Duodenal mucosa (tissue), 2 donors: Measurements from ENCODE around the gene TMEM131.

Experiments used
- H3K27ac ChIP-seq: one replicate; pipeline ENCODE4 v1.7.0; 2013; ENCODE audit warnings: low read depth, low read length
- H3K27me3 ChIP-seq, 2 donors: one replicate each; pipeline ENCODE4 v1.7.0; 2013; ENCODE audit warnings: low read length in 2 of 2, control low read depth in 1 of 2; ENCODE audit not compliant: insufficient read depth in 2 of 2, control insufficient read depth in 1 of 2
- H3K36me3 ChIP-seq, 2 donors: one replicate each; pipeline ENCODE4 v1.7.0; 2013; ENCODE audit warnings: low read length in 2 of 2, control low read depth in 1 of 2; ENCODE audit not compliant: insufficient read depth in 2 of 2, control insufficient read depth in 1 of 2
- H3K4me1 ChIP-seq, 2 donors: one replicate each; pipeline ENCODE4 v1.7.0; 2013; ENCODE audit warnings: low read length in 2 of 2, control low read depth in 1 of 2; ENCODE audit not compliant: insufficient read depth in 2 of 2, control insufficient read depth in 1 of 2
- H3K4me3 ChIP-seq, 2 donors: one replicate each; pipeline ENCODE4 v1.7.0; 2013; ENCODE audit warnings: low read length in 2 of 2, low read depth in 1 of 2
- H3K9ac ChIP-seq, 2 donors: one replicate each; pipeline ENCODE4 v1.7.0; 2013; ENCODE audit warnings: low read length in 2 of 2, low read depth in 1 of 2
- H3K9me3 ChIP-seq, 2 donors: one replicate each; pipeline ENCODE4 v1.7.0; 2013; ENCODE audit warnings: low read length in 2 of 2, control low read depth in 1 of 2; ENCODE audit not compliant: control insufficient read depth in 1 of 2

TMEM131 gene

DNA sequence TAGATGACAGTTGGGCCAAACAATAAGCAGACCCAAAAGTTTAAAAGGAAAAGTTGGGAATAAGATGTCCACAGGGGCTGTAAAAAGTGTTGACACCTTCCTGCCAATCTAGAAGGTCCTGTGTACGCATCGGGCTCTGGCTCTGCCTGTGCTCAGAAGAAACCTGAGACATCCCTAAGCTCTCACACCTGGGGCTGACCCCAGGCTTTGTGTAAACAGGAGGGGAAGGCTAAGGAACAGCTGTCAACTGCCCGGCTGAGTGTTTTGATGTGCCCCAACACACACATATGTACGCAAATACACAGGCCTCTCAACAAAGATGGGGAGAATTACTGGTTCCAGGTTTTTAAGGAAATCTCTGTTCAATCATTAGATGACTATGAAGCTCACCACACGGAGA lies 59.5 kb downstream of the TMEM131 start:
- H3K9me3 ChIP-seq: no peaks in the 10 kb centered on the region
- no peak overlapping the region for H3K4me3 ChIP-seq
- no peaks in the 10 kb centered on the region for H3K36me3 ChIP-seq
- H3K4me1 ChIP-seq: peaks cover 20 to 33% of the 10 kb centered on the region in 2 donors
- no peak overlapping the region for H3K27ac ChIP-seq
- H3K27me3 ChIP-seq: no peaks in the 10 kb centered on the region
- H3K9ac ChIP-seq: no peak overlapping the region

DNA sequence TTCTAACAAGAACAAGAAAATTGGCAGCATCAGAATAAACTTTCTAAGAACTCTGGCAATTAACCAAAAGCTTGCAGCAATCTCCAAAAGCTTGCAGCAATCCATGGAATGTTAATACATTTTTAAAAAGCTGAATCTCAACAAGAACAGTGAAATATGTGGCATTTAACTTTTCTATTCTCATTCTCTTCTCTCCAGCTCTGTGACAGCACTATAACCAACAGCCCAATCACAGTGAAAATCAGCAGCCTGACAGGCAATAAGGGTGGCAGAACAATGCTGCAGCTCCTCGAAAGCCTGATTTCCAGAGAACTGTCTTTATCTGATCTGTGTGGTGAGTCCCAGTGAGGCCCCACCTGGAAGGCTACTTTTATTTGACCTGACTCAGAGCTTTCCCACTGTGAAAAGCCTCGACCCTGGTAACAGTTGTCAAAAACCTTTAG lies 60.0 kb downstream of the TMEM131 start:
- no peak overlapping the region for H3K9ac ChIP-seq

DNA sequence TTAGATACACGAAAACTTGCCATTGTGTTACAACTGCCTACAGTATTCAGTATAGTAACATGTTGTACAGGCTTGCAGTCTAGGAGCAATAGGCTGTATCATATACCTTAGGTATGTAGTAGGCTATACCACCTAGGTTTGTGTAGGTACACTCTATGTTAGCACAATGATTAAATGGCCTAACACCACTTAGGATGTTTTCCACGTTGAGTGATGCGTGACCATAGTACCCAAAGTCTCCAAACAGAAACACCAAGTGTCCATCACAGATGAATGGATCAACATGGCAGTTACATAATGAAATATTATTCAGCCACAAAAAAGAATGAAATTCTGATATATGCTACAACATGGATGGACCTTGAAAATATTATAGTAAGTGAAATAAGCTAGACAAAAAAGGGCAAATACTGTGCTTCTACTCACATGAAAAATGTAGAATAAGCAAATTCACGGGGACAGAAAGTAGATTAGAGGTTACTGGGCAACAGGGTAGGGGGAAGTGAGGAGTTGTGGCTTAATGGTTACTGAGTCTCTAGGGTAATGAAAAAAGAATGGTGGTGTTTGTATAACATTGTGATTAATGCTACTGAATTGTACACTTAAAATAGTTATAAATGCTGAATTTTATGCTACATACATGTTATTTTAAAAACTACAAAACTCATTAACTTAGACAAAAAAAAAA lies 62.6 kb downstream of the TMEM131 start:
- Histone ChIP-seq H3K36me3 (no peaks in the 10 kb centered on the region), H3K9ac (no peak overlapping the region), H3K4me1 (peaks cover 21 to 42% of the 10 kb centered on the region in 2 donors), H3K9me3 (no peaks in the 10 kb centered on the region), H3K27ac (no peak overlapping the region), H3K4me3 (no peak overlapping the region), H3K27me3 (no peaks in the 10 kb centered on the region)

More for the DNA sequence above, 60.0 kb downstream of the TMEM131 start:
- Histone ChIP-seq H3K36me3 (no peaks in the 10 kb centered on the region), H3K4me1 (peaks cover 21 to 36% of the 10 kb centered on the region in 2 donors), H3K9me3 (no peaks in the 10 kb centered on the region), H3K27ac (no peak overlapping the region), H3K27me3 (no peaks in the 10 kb centered on the region), H3K4me3 (no peak overlapping the region)

DNA sequence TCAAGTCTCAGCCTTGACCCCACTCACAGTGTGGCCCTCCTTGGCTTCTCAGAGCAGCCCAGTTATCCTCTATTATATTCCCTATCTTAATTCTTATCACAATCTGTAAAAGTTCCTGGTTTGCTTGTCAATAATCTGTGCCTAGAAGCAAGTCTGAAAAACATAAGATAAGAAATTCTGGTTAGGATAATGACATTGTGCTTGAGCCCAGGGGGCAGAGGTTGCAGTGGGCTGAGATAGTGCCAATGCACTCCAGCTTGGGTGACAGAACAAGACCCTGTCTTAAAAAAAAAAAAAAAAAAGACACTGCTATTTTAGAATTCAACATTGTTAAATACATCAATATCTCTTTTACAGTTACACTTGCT lies 63.9 kb downstream of the TMEM131 start:
- Histone ChIP-seq H3K4me3 (no peak overlapping the region), H3K36me3 (no peaks in the 10 kb centered on the region), H3K9ac (no peak overlapping the region), H3K27me3 (no peaks in the 10 kb centered on the region), H3K4me1 (peaks cover 21 to 42% of the 10 kb centered on the region in 2 donors), H3K27ac (no peak overlapping the region), H3K9me3 (no peaks in the 10 kb centered on the region)

DNA sequence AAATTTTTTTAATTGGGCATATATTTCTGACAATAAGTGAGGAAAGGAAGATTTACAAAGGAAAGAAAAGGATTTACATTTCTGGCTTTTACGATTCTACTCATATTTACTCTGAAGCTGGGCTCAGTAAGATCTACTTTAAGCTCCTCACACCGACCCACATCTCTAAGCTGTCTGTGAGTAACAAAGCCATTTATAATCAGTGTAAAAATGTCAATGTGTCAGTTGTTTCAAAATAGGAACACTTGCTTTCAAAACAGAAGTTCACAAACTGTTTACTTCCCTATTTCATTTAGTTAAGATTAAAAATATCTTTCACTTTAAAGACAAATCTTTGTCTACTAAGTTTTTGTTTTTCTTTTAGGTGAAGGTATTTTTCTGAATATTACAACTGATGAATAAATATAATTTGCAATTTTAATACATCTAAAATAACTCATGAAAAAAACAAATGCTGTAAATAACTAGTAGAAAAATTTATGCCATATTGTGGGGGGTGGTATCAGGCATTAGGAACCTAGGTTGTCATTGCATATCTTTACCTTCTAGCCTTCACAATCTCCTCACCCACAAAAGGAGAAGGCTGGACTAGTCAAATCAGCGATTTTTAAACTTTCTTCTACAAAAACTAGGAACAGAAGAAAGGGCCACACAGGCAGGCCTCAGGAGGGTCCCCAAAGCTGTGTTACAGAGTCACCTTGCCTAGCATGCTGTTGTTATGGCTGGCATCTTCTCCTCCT lies 64.5 kb downstream of the TMEM131 start:
- peaks cover 19 to 38% of the 10 kb centered on the region in 2 donors for H3K4me1 ChIP-seq
- H3K9ac ChIP-seq: no peak overlapping the region
- H3K4me3 ChIP-seq: no peak overlapping the region
- H3K36me3 ChIP-seq: no peaks in the 10 kb centered on the region
- no peak overlapping the region for H3K27ac ChIP-seq
- no peaks in the 10 kb centered on the region for H3K9me3 ChIP-seq
- H3K27me3 ChIP-seq: no peaks in the 10 kb centered on the region

DNA sequence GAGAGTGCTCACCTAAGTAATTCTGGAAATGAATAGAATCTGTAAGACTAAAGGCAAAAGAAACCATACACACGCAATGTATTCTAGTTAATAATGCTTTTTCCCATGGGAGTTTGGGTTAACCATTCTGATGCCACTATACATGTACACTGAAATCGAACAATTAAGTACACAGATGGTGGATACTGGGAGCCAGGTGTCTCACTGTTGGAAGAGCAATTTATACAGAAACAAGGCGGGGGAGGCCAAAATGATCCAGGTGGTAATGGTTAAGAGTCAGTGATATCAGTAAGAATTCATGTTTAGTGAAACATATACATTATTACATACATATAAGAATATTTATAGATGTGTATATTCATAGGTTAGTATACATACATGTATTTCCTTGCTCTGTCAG lies 67.2 kb downstream of the TMEM131 start:
- Histone ChIP-seq H3K4me1 (peaks cover 10 to 21% of the 10 kb centered on the region in 2 donors), H3K27ac (no peak overlapping the region), H3K36me3 (peaks cover 7 to 16% of the 10 kb centered on the region in 2 donors)

DNA sequence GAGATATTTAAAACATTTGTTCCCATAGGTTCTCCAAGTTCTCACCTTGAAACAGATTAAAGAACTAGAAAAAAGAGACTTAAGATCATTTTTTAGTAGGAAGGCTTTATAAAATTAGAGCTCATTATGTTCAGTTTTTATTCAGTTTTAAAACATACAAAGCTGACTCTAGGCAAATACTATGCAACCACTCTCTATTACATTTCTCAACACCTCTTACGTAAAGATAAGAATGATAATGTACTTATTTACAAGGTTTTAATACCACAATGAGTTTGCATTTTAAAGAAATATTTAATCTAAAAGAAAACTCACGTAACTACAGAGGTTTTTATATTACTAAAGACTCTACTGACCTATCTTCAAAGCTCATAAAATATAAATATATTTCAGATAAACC lies 68.8 kb downstream of the TMEM131 start:
- H3K4me3 ChIP-seq: no peak overlapping the region
- peaks cover 7 to 16% of the 10 kb centered on the region in 2 donors for H3K36me3 ChIP-seq
- H3K4me1 ChIP-seq: peaks cover 8 to 17% of the 10 kb centered on the region in 2 donors
- H3K27ac ChIP-seq: no peak overlapping the region
- H3K27me3 ChIP-seq: no peaks in the 10 kb centered on the region
- no peaks in the 10 kb centered on the region for H3K9me3 ChIP-seq
- no peak overlapping the region for H3K9ac ChIP-seq

More for the DNA sequence above, 67.2 kb downstream of the TMEM131 start:
- H3K27me3 ChIP-seq: no peaks in the 10 kb centered on the region
- no peaks in the 10 kb centered on the region for H3K9me3 ChIP-seq
- H3K4me3 ChIP-seq: no peak overlapping the region
- no peak overlapping the region for H3K9ac ChIP-seq

DNA sequence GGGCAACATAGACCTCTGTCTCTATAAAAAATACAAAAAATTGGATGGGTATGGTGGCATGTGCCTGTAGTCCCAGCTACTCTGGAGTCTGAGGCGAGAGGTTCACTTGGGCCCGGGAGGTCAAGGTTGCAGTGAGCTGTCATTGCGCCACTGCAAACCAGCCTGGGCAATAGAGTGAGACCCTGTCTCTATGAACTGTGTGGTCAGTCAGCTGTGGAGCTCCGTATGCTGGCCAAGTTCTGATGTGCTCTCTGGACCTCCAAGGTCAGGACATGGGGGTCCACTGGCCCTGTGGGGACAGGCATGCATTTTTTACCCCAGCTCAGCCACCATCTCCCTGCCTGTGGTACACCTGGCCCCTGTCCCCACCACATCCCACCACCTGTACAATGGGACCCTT lies 71.6 kb downstream of the TMEM131 start:
- H3K4me1 ChIP-seq: no peaks in the 10 kb centered on the region
- H3K4me3 ChIP-seq: no peak overlapping the region
- H3K9me3 ChIP-seq: no peaks in the 10 kb centered on the region
- H3K9ac ChIP-seq: no peak overlapping the region
- no peak overlapping the region for H3K27ac ChIP-seq
- no peaks in the 10 kb centered on the region for H3K27me3 ChIP-seq
- H3K36me3 ChIP-seq: peaks cover 11 to 16% of the 10 kb centered on the region in 2 donors

DNA sequence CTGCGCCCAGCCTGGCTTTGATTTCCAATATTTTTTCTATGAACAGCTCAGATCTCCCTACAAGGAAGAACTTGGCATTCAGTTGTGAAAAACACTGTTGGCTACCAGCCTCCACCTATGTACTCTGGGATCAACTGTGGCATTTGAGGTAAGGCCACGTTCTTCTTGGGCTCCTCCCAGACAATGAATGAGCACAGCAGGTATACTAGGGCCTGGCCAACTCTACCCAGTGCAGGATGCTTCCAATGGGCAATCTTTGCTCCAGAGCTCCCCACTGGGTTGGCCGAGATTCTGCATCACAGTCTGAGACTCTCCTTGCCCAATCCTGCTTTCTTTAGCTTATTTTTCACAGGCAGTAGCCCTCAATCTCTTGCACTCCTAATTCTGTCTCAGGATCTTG lies 75.9 kb downstream of the TMEM131 start:
- Histone ChIP-seq H3K27ac (no peak overlapping the region), H3K9ac (no peak overlapping the region), H3K36me3 (peaks cover 8 to 9% of the 10 kb centered on the region in 2 donors), H3K9me3 (no peaks in the 10 kb centered on the region), H3K27me3 (no peaks in the 10 kb centered on the region), H3K4me1 (no peaks in the 10 kb centered on the region), H3K4me3 (no peak overlapping the region)

DNA sequence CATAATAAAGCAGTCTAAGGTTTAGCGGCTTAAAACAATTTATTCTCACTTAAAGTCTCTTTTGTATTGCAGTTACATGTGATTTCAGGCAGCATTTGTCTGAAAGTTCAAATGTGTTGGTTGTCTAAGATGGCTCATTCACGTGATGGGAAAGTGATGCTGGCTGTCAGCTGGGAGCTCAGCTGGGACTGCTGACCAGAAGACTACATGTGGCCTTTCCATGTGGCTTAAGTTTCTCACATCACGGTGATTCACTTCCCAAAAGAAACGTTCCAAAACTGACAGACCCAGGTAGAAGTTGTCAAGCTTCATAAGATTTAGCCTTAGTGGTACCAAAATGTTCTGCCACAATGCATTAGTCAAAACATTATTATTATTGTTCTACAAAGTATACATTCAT lies 76.9 kb downstream of the TMEM131 start:
- H3K9ac ChIP-seq: no peak overlapping the region
- H3K36me3 ChIP-seq: peaks cover 0 to 4% of the 10 kb centered on the region in 2 donors
- no peaks in the 10 kb centered on the region for H3K27me3 ChIP-seq
- no peaks in the 10 kb centered on the region for H3K4me1 ChIP-seq
- H3K4me3 ChIP-seq: no peak overlapping the region
- H3K9me3 ChIP-seq: no peaks in the 10 kb centered on the region
- H3K27ac ChIP-seq: no peak overlapping the region
